ENCODE data around the gene ZNF587.
"Not testable (repeated sequence)": the region's sequence is repeated elsewhere in the genome, so short reads cannot be mapped to it uniquely, and the experiment has no call there.

The ZNF587 gene

GRCh38 chr19:57821501-57821900, 28.2 kb upstream of the ZNF587 start:
- H3K36me3 ChIP-seq (ENCODE audit: control insufficient read depth in 2 of 2, insufficient read depth in 2 of 2, low read length in 2 of 2); H3K27ac ChIP-seq (ENCODE audit: low read depth in 2 of 2, low read length in 2 of 2); H3K9me3 ChIP-seq (ENCODE audit: control insufficient read depth in 2 of 2, low read length in 2 of 2); H3K4me3 ChIP-seq (ENCODE audit: low read length in 2 of 2); H3K27me3 ChIP-seq (ENCODE audit: control insufficient read depth in 2 of 2, insufficient read depth in 2 of 2, low read length in 2 of 2); H3K9ac ChIP-seq (ENCODE audit: low read depth in 1 of 2, low read length in 2 of 2): not testable (repeated sequence)
- H3K4me1 ChIP-seq (ENCODE audit: control insufficient read depth in 2 of 2, insufficient read depth in 2 of 2, low read length in 2 of 2), result peaks cover 19 to 27% of the 10 kb centered on the region in 2 donors

- not testable (repeated sequence) for H3K36me3 ChIP-seq (ENCODE audit: control insufficient read depth in 2 of 2, insufficient read depth in 2 of 2, low read length in 2 of 2); H3K4me3 ChIP-seq (ENCODE audit: low read length in 2 of 2); H3K27me3 ChIP-seq (ENCODE audit: control insufficient read depth in 2 of 2, insufficient read depth in 2 of 2, low read length in 2 of 2); H3K9me3 ChIP-seq (ENCODE audit: control insufficient read depth in 2 of 2, low read length in 2 of 2); H3K9ac ChIP-seq (ENCODE audit: low read depth in 1 of 2, low read length in 2 of 2)
- Histone ChIP-seq H3K27ac (ENCODE audit: low read depth in 2 of 2, low read length in 2 of 2) (peak overlapping the region in 1 of 2 donors; percentile 23), H3K4me1 (ENCODE audit: control insufficient read depth in 2 of 2, insufficient read depth in 2 of 2, low read length in 2 of 2) (peaks cover 19 to 27% of the 10 kb centered on the region in 2 donors)
Observed at GRCh38 chr19:57823155-57823554, 26.5 kb upstream of the ZNF587 start.

GRCh38 chr19:57823608-57824007, 26.1 kb upstream of the ZNF587 start:
- not testable (repeated sequence) for H3K9me3 ChIP-seq (ENCODE audit: control insufficient read depth in 2 of 2, low read length in 2 of 2); H3K27me3 ChIP-seq (ENCODE audit: control insufficient read depth in 2 of 2, insufficient read depth in 2 of 2, low read length in 2 of 2); H3K9ac ChIP-seq (ENCODE audit: low read depth in 1 of 2, low read length in 2 of 2); H3K36me3 ChIP-seq (ENCODE audit: control insufficient read depth in 2 of 2, insufficient read depth in 2 of 2, low read length in 2 of 2)
- H3K4me3 ChIP-seq (ENCODE audit: low read length in 2 of 2), result peak overlapping the region in 1 of 2 donors; percentile 13
- peaks cover 19 to 27% of the 10 kb centered on the region in 2 donors for H3K4me1 ChIP-seq (ENCODE audit: control insufficient read depth in 2 of 2, insufficient read depth in 2 of 2, low read length in 2 of 2)
- peak overlapping the region in 1 of 2 donors; percentile 23 for H3K27ac ChIP-seq (ENCODE audit: low read depth in 2 of 2, low read length in 2 of 2)

- H3K9ac ChIP-seq (ENCODE audit: low read depth in 1 of 2, low read length in 2 of 2), result no peak overlapping the region
- no peaks in the 10 kb centered on the region for H3K27me3 ChIP-seq (ENCODE audit: control insufficient read depth in 2 of 2, insufficient read depth in 2 of 2, low read length in 2 of 2)
- H3K36me3 ChIP-seq (ENCODE audit: control insufficient read depth in 2 of 2, insufficient read depth in 2 of 2, low read length in 2 of 2), result no peaks in the 10 kb centered on the region
- H3K4me1 ChIP-seq (ENCODE audit: control insufficient read depth in 2 of 2, insufficient read depth in 2 of 2, low read length in 2 of 2), result peaks cover 16 to 21% of the 10 kb centered on the region in 2 donors
- H3K4me3 ChIP-seq (ENCODE audit: low read length in 2 of 2), result no peak overlapping the region
- H3K9me3 ChIP-seq (ENCODE audit: control insufficient read depth in 2 of 2, low read length in 2 of 2), result no peaks in the 10 kb centered on the region
- no peak overlapping the region for H3K27ac ChIP-seq (ENCODE audit: low read depth in 2 of 2, low read length in 2 of 2)
Observed at GRCh38 chr19:57825511-57825910, 24.1 kb upstream of the ZNF587 start.

GRCh38 chr19:57829316-57829715, 20.3 kb upstream of the ZNF587 start:
- H3K27ac ChIP-seq (ENCODE audit: low read depth in 2 of 2, low read length in 2 of 2), result no peak overlapping the region

GRCh38 chr19:57830071-57830602, 19.5 kb upstream of the ZNF587 start, which contains the start of gene ZNF587B:
Gene ZNF587B (plus strand): TSS chr19:57830299. CDS start chr19:57830529, 230 bp downstream.
- Histone ChIP-seq H3K27ac (ENCODE audit: low read depth in 2 of 2, low read length in 2 of 2) (no peak within 1 kb of the TSS), H3K9ac (ENCODE audit: low read depth in 1 of 2, low read length in 2 of 2) (no peak within 1 kb of the TSS), H3K36me3 (ENCODE audit: control insufficient read depth in 2 of 2, insufficient read depth in 2 of 2, low read length in 2 of 2) (no peaks in the 10 kb centered on the region), H3K4me3 (ENCODE audit: low read length in 2 of 2) (peak within 1 kb of the TSS; percentile 32 to 40), H3K27me3 (ENCODE audit: control insufficient read depth in 2 of 2, insufficient read depth in 2 of 2, low read length in 2 of 2) (no peaks in the 10 kb centered on the region), H3K4me1 (ENCODE audit: control insufficient read depth in 2 of 2, insufficient read depth in 2 of 2, low read length in 2 of 2) (peaks cover 0 to 3% of the 10 kb centered on the region in 2 donors), H3K9me3 (ENCODE audit: control insufficient read depth in 2 of 2, low read length in 2 of 2) (no peaks in the 10 kb centered on the region)

More at GRCh38 chr19:57829316-57829715, 20.3 kb upstream of the ZNF587 start:
- Histone ChIP-seq H3K4me3 (ENCODE audit: low read length in 2 of 2) (no peak overlapping the region), H3K36me3 (ENCODE audit: control insufficient read depth in 2 of 2, insufficient read depth in 2 of 2, low read length in 2 of 2) (no peaks in the 10 kb centered on the region), H3K9me3 (ENCODE audit: control insufficient read depth in 2 of 2, low read length in 2 of 2) (no peaks in the 10 kb centered on the region), H3K27me3 (ENCODE audit: control insufficient read depth in 2 of 2, insufficient read depth in 2 of 2, low read length in 2 of 2) (no peaks in the 10 kb centered on the region), H3K4me1 (ENCODE audit: control insufficient read depth in 2 of 2, insufficient read depth in 2 of 2, low read length in 2 of 2) (peaks cover 3 to 8% of the 10 kb centered on the region in 2 donors), H3K9ac (ENCODE audit: low read depth in 1 of 2, low read length in 2 of 2) (no peak overlapping the region)

GRCh38 chr19:57836991-57837390, 12.7 kb upstream of the ZNF587 start:
- not testable (repeated sequence) for H3K4me1 ChIP-seq (ENCODE audit: control insufficient read depth in 2 of 2, insufficient read depth in 2 of 2, low read length in 2 of 2); H3K27me3 ChIP-seq (ENCODE audit: control insufficient read depth in 2 of 2, insufficient read depth in 2 of 2, low read length in 2 of 2); H3K4me3 ChIP-seq (ENCODE audit: low read length in 2 of 2); H3K27ac ChIP-seq (ENCODE audit: low read depth in 2 of 2, low read length in 2 of 2); H3K9ac ChIP-seq (ENCODE audit: low read depth in 1 of 2, low read length in 2 of 2); H3K9me3 ChIP-seq (ENCODE audit: control insufficient read depth in 2 of 2, low read length in 2 of 2)
- peaks cover 11 to 14% of the 10 kb centered on the region in 2 donors for H3K36me3 ChIP-seq (ENCODE audit: control insufficient read depth in 2 of 2, insufficient read depth in 2 of 2, low read length in 2 of 2)

- H3K4me3 ChIP-seq (ENCODE audit: low read length in 2 of 2); H3K4me1 ChIP-seq (ENCODE audit: control insufficient read depth in 2 of 2, insufficient read depth in 2 of 2, low read length in 2 of 2); H3K27ac ChIP-seq (ENCODE audit: low read depth in 2 of 2, low read length in 2 of 2); H3K27me3 ChIP-seq (ENCODE audit: control insufficient read depth in 2 of 2, insufficient read depth in 2 of 2, low read length in 2 of 2); H3K9ac ChIP-seq (ENCODE audit: low read depth in 1 of 2, low read length in 2 of 2); H3K9me3 ChIP-seq (ENCODE audit: control insufficient read depth in 2 of 2, low read length in 2 of 2): not testable (repeated sequence)
- peaks cover 14% of the 10 kb centered on the region in 2 donors for H3K36me3 ChIP-seq (ENCODE audit: control insufficient read depth in 2 of 2, insufficient read depth in 2 of 2, low read length in 2 of 2)
Observed at GRCh38 chr19:57838622-57839191, 11.0 kb upstream of the ZNF587 start.

- H3K9me3 ChIP-seq (ENCODE audit: control insufficient read depth in 2 of 2, low read length in 2 of 2), result no peaks in the 10 kb centered on the region
- H3K27ac ChIP-seq (ENCODE audit: low read depth in 2 of 2, low read length in 2 of 2), result no peak overlapping the region
Observed at GRCh38 chr19:57841122-57841763, 8.4 kb upstream of the ZNF587 start.

GRCh38 chr19:57847164-57847563, 2.5 kb upstream of the ZNF587 start:
- not testable (repeated sequence) for H3K9ac ChIP-seq (ENCODE audit: low read depth in 1 of 2, low read length in 2 of 2); H3K27me3 ChIP-seq (ENCODE audit: control insufficient read depth in 2 of 2, insufficient read depth in 2 of 2, low read length in 2 of 2); H3K4me3 ChIP-seq (ENCODE audit: low read length in 2 of 2); H3K9me3 ChIP-seq (ENCODE audit: control insufficient read depth in 2 of 2, low read length in 2 of 2); H3K36me3 ChIP-seq (ENCODE audit: control insufficient read depth in 2 of 2, insufficient read depth in 2 of 2, low read length in 2 of 2); H3K27ac ChIP-seq (ENCODE audit: low read depth in 2 of 2, low read length in 2 of 2)
- H3K4me1 ChIP-seq (ENCODE audit: control insufficient read depth in 2 of 2, insufficient read depth in 2 of 2, low read length in 2 of 2), result peaks cover 14 to 17% of the 10 kb centered on the region in 2 donors

More at GRCh38 chr19:57841122-57841763, 8.4 kb upstream of the ZNF587 start:
- no peaks in the 10 kb centered on the region for H3K4me1 ChIP-seq (ENCODE audit: control insufficient read depth in 2 of 2, insufficient read depth in 2 of 2, low read length in 2 of 2)
- no peaks in the 10 kb centered on the region for H3K27me3 ChIP-seq (ENCODE audit: control insufficient read depth in 2 of 2, insufficient read depth in 2 of 2, low read length in 2 of 2)
- no peak overlapping the region for H3K9ac ChIP-seq (ENCODE audit: low read depth in 1 of 2, low read length in 2 of 2)
- peaks cover 16 to 17% of the 10 kb centered on the region in 2 donors for H3K36me3 ChIP-seq (ENCODE audit: control insufficient read depth in 2 of 2, insufficient read depth in 2 of 2, low read length in 2 of 2)
- no peak overlapping the region for H3K4me3 ChIP-seq (ENCODE audit: low read length in 2 of 2)

All from mucosa of rectum (tissue), 2 donors.